Liver (tissue), 9 donors: ENCODE measurements around the gene ZFP36L2. TPM values are rescaled to one million over a fixed set of nuclear protein-coding genes. Genes with fewer than 3 reads are reported as not detected.

Experiments
- DNase-seq: peaks from one replicate; pipeline ENCODE4 v3.0.0-alpha.2; 2017; ENCODE audit warnings: low spot score
- H3K27ac ChIP-seq, 2 donors: one replicate each; pipeline ENCODE4 v1.7.0; 2013; ENCODE audit warnings: inconsistent platforms in 2 of 2, low read length in 2 of 2, control low read depth in 1 of 2, low read depth in 1 of 2, mild to moderate bottlenecking in 1 of 2
- H3K27me3 ChIP-seq, 4 donors: one replicate each; pipeline versions ENCODE4 v1.6.1 to v1.7.0; 2013; ENCODE audit warnings: low read length in 3 of 4, inconsistent platforms in 1 of 4, mild to moderate bottlenecking in 1 of 4, moderate library complexity in 1 of 4; ENCODE audit not compliant: control insufficient read depth in 4 of 4, insufficient read depth in 4 of 4
- H3K36me3 ChIP-seq, 4 donors: one replicate each; pipeline versions ENCODE4 v1.6.1 to v1.7.0; 2013; ENCODE audit warnings: low read length in 3 of 4, mild to moderate bottlenecking in 3 of 4, low read depth in 1 of 4, moderate library complexity in 1 of 4; ENCODE audit not compliant: control insufficient read depth in 4 of 4, insufficient read depth in 3 of 4
- H3K4me1 ChIP-seq, 4 donors: one replicate each; pipeline versions ENCODE4 v1.6.1 to v1.7.0; 2013; ENCODE audit warnings: low read length in 3 of 4, mild to moderate bottlenecking in 3 of 4, moderate library complexity in 1 of 4; ENCODE audit not compliant: control insufficient read depth in 4 of 4, insufficient read depth in 4 of 4
- H3K4me3 ChIP-seq, 3 donors: one replicate each; pipeline versions ENCODE4 v1.6.1 to v1.7.0; 2013; ENCODE audit warnings: low read length in 3 of 3, control low read depth in 1 of 3, low read depth in 1 of 3, mild to moderate bottlenecking in 1 of 3
- H3K9ac ChIP-seq, 2 donors: one replicate each; pipeline ENCODE4 v1.7.0; 2013; ENCODE audit warnings: low read length in 2 of 2, mild to moderate bottlenecking in 2 of 2, moderate library complexity in 2 of 2, control low read depth in 1 of 2, low read depth in 1 of 2
- H3K9me3 ChIP-seq, 4 donors: one replicate each; pipeline versions ENCODE4 v1.6.1 to v1.7.0; 2013; ENCODE audit warnings: low read length in 3 of 4; ENCODE audit not compliant: control insufficient read depth in 4 of 4
- EGR1 ChIP-seq, 2 donors: IDR thresholded peaks; 2 replicates each; pipeline ENCODE4 v1.6.1; 2016 to 2018; ENCODE audit warnings: antibody characterized with exemption in 2 of 2, low read depth in 2 of 2
- FOXA1 ChIP-seq: IDR thresholded peaks from 2 replicates; pipeline ENCODE4 v1.6.1; 2016; ENCODE audit warnings: antibody characterized with exemption
- FOXA2 ChIP-seq: IDR thresholded peaks from 2 replicates; pipeline ENCODE4 v1.6.1; 2016; ENCODE audit warnings: antibody characterized with exemption
- GABPA ChIP-seq, 2 donors: IDR thresholded peaks in 1 of 2; conservative IDR thresholded peaks in 1 of 2; 2 replicates each; pipeline ENCODE4 v1.6.1; 2016; ENCODE audit warnings: antibody characterized with exemption in 2 of 2, mild to moderate bottlenecking in 1 of 2, moderate library complexity in 1 of 2
- HNF4A ChIP-seq, 2 donors: conservative IDR thresholded peaks; 2 replicates each; pipeline ENCODE4 v1.6.1; 2016; ENCODE audit warnings: antibody characterized with exemption in 2 of 2, mild to moderate bottlenecking in 2 of 2
- HNF4G ChIP-seq: IDR thresholded peaks from 2 replicates; pipeline ENCODE4 v1.6.1; 2016; ENCODE audit warnings: antibody characterized with exemption
- JUND ChIP-seq, 2 donors: IDR thresholded peaks; 2 replicates each; pipeline ENCODE4 v1.6.1; 2016; ENCODE audit warnings: antibody characterized with exemption in 2 of 2
- MAX ChIP-seq: IDR thresholded peaks from 2 replicates; pipeline ENCODE4 v1.6.1; 2016; ENCODE audit warnings: antibody characterized with exemption
- NR2F2 ChIP-seq: IDR thresholded peaks from 2 replicates; pipeline ENCODE4 v1.6.1; 2016; ENCODE audit warnings: antibody characterized with exemption
- RAD21 ChIP-seq, 2 donors: IDR thresholded peaks; 2 replicates each; pipeline ENCODE4 v1.6.1; 2016; ENCODE audit warnings: antibody characterized with exemption in 2 of 2, mild to moderate bottlenecking in 2 of 2
- RXRA ChIP-seq, 2 donors: IDR thresholded peaks; 2 replicates each; pipeline ENCODE4 v1.6.1; 2017 to 2018; ENCODE audit warnings: antibody characterized with exemption in 2 of 2, mild to moderate bottlenecking in 1 of 2
- SP1 ChIP-seq: IDR thresholded peaks from 2 replicates; pipeline ENCODE4 v1.6.1; 2018; ENCODE audit warnings: antibody characterized with exemption, mild to moderate bottlenecking
- TAF1 ChIP-seq: conservative IDR thresholded peaks from 2 replicates; pipeline ENCODE4 v1.6.1; 2016; ENCODE audit warnings: antibody characterized with exemption, mild to moderate bottlenecking
- YY1 ChIP-seq: IDR thresholded peaks from 2 replicates; pipeline ENCODE4 v1.6.1; 2016; ENCODE audit warnings: antibody characterized with exemption, mild to moderate bottlenecking
- WGBS: extraction: QIAGEN DNeasy Blood & Tissue Kit; methylation state at CpG from one replicate; pipeline ENCODE4 v1.1.7; 2013; 5-methylcytosine and 5-hydroxymethylcytosine counted together
- polyA plus RNA-seq, 2 donors: library from polyadenylated mRNA; stranded (reverse) in 1 of 2; unstranded in 1 of 2; fragments of 200-250 nt in 1 of 2; fragments of >200 nt in 1 of 2; fragmentation: Nextera tagmentation in 1 of 2; extraction: Ambion mirVana in 1 of 2; gene quantifications; one replicate each; pipeline versions ENCODE4 v1.2.1 to v1.2.3, GENCODE V29; 2013 to 2015
- total RNA-seq, 2 donors: library from RNA; depleted of rRNA; stranded (reverse); fragments of >200 nt; gene quantifications; one replicate each; pipeline ENCODE4 v1.2.3, GENCODE V29; 2014
- TF ChIP-seq, protein P1 (sequence below): IDR thresholded peaks from 2 replicates; pipeline ENCODE4 v1.6.1; 2016; ENCODE audit warnings: antibody characterized with exemption
- TF ChIP-seq, protein P2 (sequence below): fragments of 150-350 bp; IDR thresholded peaks from 2 replicates; pipeline ENCODE4 v1.5.1; 2017; ENCODE audit warnings: improper control_type of control experiment, low read depth, low read length; ENCODE audit not compliant: missing input control
- TF ChIP-seq, protein P3 (sequence below): IDR thresholded peaks from 2 replicates; pipeline ENCODE4 v1.6.1; 2016; ENCODE audit warnings: antibody characterized with exemption, mild to moderate bottlenecking
- TF ChIP-seq, protein P4 (sequence below): IDR thresholded peaks from 2 replicates; pipeline ENCODE4 v1.6.1; 2016; ENCODE audit warnings: antibody characterized with exemption
- donor health status: healthy.
- donor health status: healthy.
- donor health status: healthy.
- donor health status: healthy.
- donor health status: healthy.

The ZFP36L2 gene
- total and polyA plus RNA-seq, 4 donors = 10.3 to 26.8 (median 18.9) TPM

DNA sequence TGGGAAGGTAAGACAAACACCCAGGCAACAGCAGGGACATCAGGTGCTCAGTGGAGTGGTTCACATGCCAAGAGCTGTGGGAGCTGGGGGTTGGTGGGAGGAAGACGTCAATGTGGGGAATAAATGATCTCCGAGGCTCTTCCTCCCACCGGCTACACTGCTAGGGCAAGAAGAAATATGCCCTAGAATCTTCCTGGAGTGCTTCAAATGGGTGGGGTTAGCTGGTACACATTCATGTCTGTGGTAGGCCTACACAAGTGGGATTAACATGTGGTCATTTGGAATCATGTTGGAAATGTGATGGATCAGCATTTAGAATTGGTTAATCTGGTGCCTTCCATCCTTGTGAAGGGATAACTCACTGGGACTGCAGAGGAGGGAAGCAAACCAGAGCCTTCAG, 12.4 kb upstream of the ZFP36L2 start:
- WGBS = 96% methylated on average over 3 of the region's 3 CpGs
- no peak for DNase-seq
- no peaks in the 10 kb centered on the region for H3K9me3 ChIP-seq
- H3K27ac ChIP-seq = no peak overlapping the region
- TF ChIP-seq GABPA (IDR thresholded peaks at IDR 0.05 in 1 of 2, conservative IDR thresholded peaks at IDR 0.05 in 1 of 2) (no peak), MAX (no peak), SP1 (no peak), FOXA1 (no peak), YY1 (no peak), RAD21 (IDR thresholded peaks at IDR 0.05) (no peak), TAF1 (no peak), HNF4A (conservative IDR thresholded peaks at IDR 0.05) (no peak), JUND (IDR thresholded peaks at IDR 0.05) (no peak), HNF4G (no peak), NR2F2 (no peak), FOXA2 (no peak), RXRA (IDR thresholded peaks at IDR 0.05) (no peak), EGR1 (IDR thresholded peaks at IDR 0.05; ENCODE audit: low read depth in 2 of 2) (no peak)
- TF ChIP-seq, protein P1, sequence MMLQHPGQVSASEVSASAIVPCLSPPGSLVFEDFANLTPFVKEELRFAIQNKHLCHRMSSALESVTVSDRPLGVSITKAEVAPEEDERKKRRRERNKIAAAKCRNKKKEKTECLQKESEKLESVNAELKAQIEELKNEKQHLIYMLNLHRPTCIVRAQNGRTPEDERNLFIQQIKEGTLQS = no peak
- TF ChIP-seq, protein P2, sequence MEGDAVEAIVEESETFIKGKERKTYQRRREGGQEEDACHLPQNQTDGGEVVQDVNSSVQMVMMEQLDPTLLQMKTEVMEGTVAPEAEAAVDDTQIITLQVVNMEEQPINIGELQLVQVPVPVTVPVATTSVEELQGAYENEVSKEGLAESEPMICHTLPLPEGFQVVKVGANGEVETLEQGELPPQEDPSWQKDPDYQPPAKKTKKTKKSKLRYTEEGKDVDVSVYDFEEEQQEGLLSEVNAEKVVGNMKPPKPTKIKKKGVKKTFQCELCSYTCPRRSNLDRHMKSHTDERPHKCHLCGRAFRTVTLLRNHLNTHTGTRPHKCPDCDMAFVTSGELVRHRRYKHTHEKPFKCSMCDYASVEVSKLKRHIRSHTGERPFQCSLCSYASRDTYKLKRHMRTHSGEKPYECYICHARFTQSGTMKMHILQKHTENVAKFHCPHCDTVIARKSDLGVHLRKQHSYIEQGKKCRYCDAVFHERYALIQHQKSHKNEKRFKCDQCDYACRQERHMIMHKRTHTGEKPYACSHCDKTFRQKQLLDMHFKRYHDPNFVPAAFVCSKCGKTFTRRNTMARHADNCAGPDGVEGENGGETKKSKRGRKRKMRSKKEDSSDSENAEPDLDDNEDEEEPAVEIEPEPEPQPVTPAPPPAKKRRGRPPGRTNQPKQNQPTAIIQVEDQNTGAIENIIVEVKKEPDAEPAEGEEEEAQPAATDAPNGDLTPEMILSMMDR = no peak
- TF ChIP-seq, protein P3, sequence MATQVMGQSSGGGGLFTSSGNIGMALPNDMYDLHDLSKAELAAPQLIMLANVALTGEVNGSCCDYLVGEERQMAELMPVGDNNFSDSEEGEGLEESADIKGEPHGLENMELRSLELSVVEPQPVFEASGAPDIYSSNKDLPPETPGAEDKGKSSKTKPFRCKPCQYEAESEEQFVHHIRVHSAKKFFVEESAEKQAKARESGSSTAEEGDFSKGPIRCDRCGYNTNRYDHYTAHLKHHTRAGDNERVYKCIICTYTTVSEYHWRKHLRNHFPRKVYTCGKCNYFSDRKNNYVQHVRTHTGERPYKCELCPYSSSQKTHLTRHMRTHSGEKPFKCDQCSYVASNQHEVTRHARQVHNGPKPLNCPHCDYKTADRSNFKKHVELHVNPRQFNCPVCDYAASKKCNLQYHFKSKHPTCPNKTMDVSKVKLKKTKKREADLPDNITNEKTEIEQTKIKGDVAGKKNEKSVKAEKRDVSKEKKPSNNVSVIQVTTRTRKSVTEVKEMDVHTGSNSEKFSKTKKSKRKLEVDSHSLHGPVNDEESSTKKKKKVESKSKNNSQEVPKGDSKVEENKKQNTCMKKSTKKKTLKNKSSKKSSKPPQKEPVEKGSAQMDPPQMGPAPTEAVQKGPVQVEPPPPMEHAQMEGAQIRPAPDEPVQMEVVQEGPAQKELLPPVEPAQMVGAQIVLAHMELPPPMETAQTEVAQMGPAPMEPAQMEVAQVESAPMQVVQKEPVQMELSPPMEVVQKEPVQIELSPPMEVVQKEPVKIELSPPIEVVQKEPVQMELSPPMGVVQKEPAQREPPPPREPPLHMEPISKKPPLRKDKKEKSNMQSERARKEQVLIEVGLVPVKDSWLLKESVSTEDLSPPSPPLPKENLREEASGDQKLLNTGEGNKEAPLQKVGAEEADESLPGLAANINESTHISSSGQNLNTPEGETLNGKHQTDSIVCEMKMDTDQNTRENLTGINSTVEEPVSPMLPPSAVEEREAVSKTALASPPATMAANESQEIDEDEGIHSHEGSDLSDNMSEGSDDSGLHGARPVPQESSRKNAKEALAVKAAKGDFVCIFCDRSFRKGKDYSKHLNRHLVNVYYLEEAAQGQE = no peak
- TF ChIP-seq, protein P4, sequence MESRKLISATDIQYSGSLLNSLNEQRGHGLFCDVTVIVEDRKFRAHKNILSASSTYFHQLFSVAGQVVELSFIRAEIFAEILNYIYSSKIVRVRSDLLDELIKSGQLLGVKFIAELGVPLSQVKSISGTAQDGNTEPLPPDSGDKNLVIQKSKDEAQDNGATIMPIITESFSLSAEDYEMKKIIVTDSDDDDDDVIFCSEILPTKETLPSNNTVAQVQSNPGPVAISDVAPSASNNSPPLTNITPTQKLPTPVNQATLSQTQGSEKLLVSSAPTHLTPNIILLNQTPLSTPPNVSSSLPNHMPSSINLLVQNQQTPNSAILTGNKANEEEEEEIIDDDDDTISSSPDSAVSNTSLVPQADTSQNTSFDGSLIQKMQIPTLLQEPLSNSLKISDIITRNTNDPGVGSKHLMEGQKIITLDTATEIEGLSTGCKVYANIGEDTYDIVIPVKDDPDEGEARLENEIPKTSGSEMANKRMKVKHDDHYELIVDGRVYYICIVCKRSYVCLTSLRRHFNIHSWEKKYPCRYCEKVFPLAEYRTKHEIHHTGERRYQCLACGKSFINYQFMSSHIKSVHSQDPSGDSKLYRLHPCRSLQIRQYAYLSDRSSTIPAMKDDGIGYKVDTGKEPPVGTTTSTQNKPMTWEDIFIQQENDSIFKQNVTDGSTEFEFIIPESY = no peak
- no peaks in the 10 kb centered on the region for H3K27me3 ChIP-seq
- H3K4me3 ChIP-seq = no peak overlapping the region
- H3K9ac ChIP-seq = no peak overlapping the region
- peaks cover 0 to 5% (median 0%) of the 10 kb centered on the region in 4 donors for H3K4me1 ChIP-seq
- H3K36me3 ChIP-seq = no peaks in the 10 kb centered on the region
